GM18511 (cell line): ENCODE data around the gene SH3D19.
A peak's percentile ranks its signal among the peaks of the same experiment; 100 is the strongest.
"Not testable (repeated sequence)": the region's sequence is repeated elsewhere in the genome, so short reads cannot be mapped to it uniquely, and the experiment has no call there.

Experiments
- ATAC-seq: cut with Tn5 transposase; IDR thresholded peaks from one replicate; pipeline ENCODE4 v1.9.1; 2021; ENCODE audit warnings: mild to moderate bottlenecking, moderate library complexity; ENCODE audit not compliant: unreplicated experiment

Gene SH3D19

DNA sequence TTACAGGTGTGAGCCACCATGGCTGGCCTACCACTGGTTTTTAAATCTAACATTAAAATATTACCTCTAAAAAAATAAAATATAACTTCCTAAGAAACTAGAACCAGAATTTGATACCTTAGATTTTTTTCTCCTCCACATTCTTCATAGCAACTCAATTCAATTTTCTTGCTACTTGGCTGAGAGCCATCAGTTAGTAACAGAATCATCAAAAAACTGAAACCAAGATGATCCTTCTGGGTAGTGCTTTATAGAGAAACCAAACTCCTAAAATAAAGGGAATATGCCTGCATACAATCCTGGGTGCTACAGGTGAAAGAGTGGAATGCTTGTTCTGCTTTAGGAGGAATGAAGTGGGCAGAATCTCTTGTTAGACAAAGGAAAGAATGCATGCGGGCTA lies 161.6 kb downstream of the SH3D19 start:
- no peak for ATAC-seq

- no peak for ATAC-seq
These were observed 166.4 kb downstream of the SH3D19 start for GRCh38 chr4:151158979-151159378.

DNA sequence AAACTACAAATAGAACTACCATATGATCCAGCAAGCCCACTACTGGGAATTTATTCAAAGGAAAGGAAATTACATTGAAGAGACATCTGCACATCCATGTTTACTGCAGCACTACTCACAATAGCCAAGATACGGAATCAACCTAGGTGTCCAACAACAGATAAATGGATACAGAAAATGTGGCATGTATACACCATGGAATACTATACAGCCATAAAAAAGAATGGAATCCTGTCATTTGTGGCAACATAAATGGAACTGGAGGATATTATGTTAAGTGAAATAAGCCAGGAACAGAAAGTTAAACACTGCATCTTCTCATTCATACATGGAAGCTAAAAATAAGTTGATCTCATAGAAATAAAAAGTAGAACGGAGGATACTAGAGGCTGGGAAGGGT lies 167.9 kb downstream of the SH3D19 start:
- no peak for ATAC-seq

DNA sequence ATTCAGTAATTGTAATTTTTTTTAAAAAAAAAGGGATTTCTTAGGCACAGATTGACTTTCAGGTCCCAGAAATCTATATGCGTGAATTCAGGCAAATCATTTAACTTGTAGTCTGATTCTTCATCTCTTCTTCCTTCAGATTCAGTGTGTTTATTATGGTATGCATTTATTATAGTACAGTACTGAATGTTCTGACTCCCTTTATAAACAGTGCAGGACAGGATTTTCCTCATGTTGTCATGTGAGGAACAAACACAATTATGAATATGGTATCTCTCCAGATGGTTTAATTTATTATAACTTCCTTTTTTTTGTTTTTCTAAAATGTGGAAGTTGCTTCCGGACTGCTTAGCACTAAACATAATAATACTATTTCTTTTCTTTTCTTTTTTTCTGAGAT lies 171.8 kb downstream of the SH3D19 start:
- no peak for ATAC-seq

GRCh38 chr4:151152028-151152427 lies 173.4 kb downstream of the SH3D19 start:
- ATAC-seq: no peak

GRCh38 chr4:151150821-151151580 lies 174.4 kb downstream of the SH3D19 start:
- ATAC-seq: no peak

DNA sequence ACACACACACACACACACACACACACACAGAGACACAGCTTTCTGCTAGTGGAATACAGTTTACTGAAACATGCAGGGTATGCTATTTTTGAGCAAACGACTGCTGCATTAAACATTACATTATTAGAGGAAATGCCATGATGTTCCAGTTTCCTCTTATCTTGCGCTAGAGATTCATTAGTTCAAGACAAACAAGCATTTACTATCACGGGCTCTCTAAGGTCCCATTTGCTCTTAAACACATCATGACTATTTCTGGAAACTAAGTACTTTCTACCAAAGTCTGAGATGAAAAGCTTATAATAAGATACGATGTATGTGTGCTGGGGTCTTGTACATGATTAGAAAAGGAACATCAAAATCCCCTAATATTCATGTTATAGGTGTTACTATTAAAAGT lies 177.1 kb downstream of the SH3D19 start:
- no peak for ATAC-seq

- ATAC-seq: no peak
These were observed 178.4 kb downstream of the SH3D19 start for GRCh38 chr4:151147000-151147399.

- no peak for ATAC-seq
These were observed 180.9 kb downstream of the SH3D19 start for GRCh38 chr4:151144329-151145072.

GRCh38 chr4:151143811-151144210 lies 181.6 kb downstream of the SH3D19 start:
- ATAC-seq: no peak

DNA sequence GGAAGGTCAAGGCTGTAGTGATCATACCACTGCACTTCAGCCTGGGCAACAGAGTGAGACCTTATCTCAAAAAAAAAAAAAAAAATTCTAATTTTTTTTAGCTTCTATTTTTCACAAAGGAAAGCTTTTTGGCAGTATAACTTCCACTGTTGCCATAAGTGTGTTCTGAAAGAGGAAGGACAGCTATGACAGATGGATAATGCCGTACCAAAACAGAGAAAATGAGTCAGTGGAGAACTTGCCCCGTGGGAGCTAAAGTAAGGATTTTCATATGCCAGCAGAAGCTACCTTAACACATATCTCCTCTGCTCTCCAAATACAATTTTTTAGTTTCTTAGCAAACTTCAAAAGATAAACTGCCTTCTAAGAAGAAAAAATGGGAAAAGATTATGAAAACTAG lies 182.2 kb downstream of the SH3D19 start:
- no peak for ATAC-seq

GRCh38 chr4:151142758-151143157 lies 182.6 kb downstream of the SH3D19 start:
- no peak for ATAC-seq

GRCh38 chr4:151139814-151140213 lies 185.6 kb downstream of the SH3D19 start:
- ATAC-seq: no peak

DNA sequence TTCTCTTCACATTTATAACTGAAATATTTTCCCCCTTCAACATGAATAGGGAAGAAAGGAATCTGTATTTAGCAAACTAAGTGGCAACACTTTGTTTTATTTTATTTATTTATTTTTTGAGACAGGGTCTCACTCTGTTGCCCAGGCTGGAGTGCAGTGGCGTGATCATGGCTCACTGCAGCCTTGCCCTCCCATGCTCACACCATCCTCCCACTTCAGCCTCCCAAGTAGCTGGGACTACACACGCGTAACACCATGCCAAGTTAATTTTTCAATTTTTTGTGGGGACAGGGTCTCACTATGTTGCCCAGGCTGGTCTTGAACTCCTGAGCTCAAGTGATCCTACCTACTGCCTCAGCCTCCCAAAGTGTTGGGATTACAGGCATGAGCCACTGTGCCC lies 189.4 kb downstream of the SH3D19 start:
- ATAC-seq: not testable (repeated sequence)

GRCh38 chr4:151133311-151133710 lies 192.1 kb downstream of the SH3D19 start:
- no peak for ATAC-seq

- ATAC-seq: no peak
These were observed 195.6 kb downstream of the SH3D19 start for GRCh38 chr4:151129796-151130195.

- peak; percentile 93 for ATAC-seq
These were observed 207.9 kb downstream of the SH3D19 start for GRCh38 chr4:151117371-151117962.

DNA sequence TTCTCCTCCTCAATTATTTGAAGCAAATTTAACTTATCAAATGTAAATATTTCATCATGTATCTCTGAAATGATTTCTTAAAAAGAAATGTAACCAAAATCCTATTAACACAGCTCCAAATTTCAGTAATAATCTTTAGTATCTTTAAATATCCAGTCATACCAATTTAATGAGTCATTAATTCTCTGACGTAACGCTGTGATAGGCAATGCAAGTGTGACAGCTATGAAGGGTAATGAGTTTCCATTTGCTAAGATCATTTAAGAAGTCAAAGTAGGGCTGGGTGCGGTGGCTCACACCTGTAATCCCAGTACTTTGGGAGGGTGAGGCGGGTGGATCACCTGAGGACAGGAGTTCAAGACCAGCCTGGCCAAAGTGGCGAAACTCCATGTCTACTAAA lies 210.4 kb downstream of the SH3D19 start:
- no peak for ATAC-seq

GRCh38 chr4:151114338-151114737 lies 211.1 kb downstream of the SH3D19 start:
- ATAC-seq: no peak

- no peak for ATAC-seq
These were observed 215.2 kb downstream of the SH3D19 start for GRCh38 chr4:151110236-151110635.

- no peak for ATAC-seq
These were observed 218.3 kb downstream of the SH3D19 start for GRCh38 chr4:151107063-151107462.

GRCh38 chr4:151105454-151106032 lies 219.9 kb downstream of the SH3D19 start:
- no peak for ATAC-seq
